Pericardium fibroblast (primary cell): ENCODE measurements around the gene MAPRE2. TPM values are rescaled to one million over a fixed set of nuclear protein-coding genes. Genes with fewer than 3 reads are reported as not detected.

Experiments
- total RNA-seq: library from RNA; depleted of rRNA; stranded (reverse); fragments of >200 nt; gene quantifications from 2 replicates; pipeline ENCODE4 v1.2.3, GENCODE V29; 2015

Gene MAPRE2
- total RNA-seq = 17.6 and 18.9 TPM in 2 replicates

GRCh38 chr18:35040988-35041814 is at the start of gene MAPRE2:
MAPRE2 (plus strand) TSS chr18:35041413; CDS start chr18:35041540, 127 bp downstream.

Other genes with a start within 250 kb of the MAPRE2 start
- gene ZNF397, start 199.6 kb downstream of the MAPRE2 start, total RNA-seq = 6.4 and 9.1 TPM in 2 replicates
- 12.5 and 12.6 TPM in 2 replicates for gene ZSCAN30, start 248.8 kb downstream of the MAPRE2 start, total RNA-seq